Vagina (tissue), 2 donors: Measurements from ENCODE around the gene USP32.
"Not testable (repeated sequence)": the region's sequence is repeated elsewhere in the genome, so short reads cannot be mapped to it uniquely, and the experiment has no call there.

Source experiments
- POLR2A ChIP-seq, 2 donors: fragments of 450-650 bp; IDR thresholded peaks; one replicate each; pipeline ENCODE4 v1.6.1; 2017; ENCODE audit warnings: antibody characterized with exemption in 2 of 2, mild to moderate bottlenecking in 2 of 2, moderate library complexity in 2 of 2
- POLR2AphosphoS5 ChIP-seq, 2 donors: sonication (generic); formaldehyde crosslinking; IDR thresholded peaks; one replicate each; pipeline ENCODE4 v1.9.0; 2017; ENCODE audit warnings: antibody characterized with exemption in 2 of 2, mild to moderate bottlenecking in 2 of 2, low read depth in 1 of 2; ENCODE audit not compliant: insufficient read depth in 1 of 2
- TF ChIP-seq, protein P1 (sequence below), 3 experiments: fragments of 450-650 bp in 2 of 3; fragments of 200-600 bp in 1 of 3; sonication (generic) in 1 of 3; IDR thresholded peaks; one replicate each; pipeline ENCODE4 v1.5.1; 2017 to 2019; ENCODE audit warnings: antibody characterized with exemption in 3 of 3, mild to moderate bottlenecking in 2 of 3, moderate library complexity in 2 of 3

DNA sequence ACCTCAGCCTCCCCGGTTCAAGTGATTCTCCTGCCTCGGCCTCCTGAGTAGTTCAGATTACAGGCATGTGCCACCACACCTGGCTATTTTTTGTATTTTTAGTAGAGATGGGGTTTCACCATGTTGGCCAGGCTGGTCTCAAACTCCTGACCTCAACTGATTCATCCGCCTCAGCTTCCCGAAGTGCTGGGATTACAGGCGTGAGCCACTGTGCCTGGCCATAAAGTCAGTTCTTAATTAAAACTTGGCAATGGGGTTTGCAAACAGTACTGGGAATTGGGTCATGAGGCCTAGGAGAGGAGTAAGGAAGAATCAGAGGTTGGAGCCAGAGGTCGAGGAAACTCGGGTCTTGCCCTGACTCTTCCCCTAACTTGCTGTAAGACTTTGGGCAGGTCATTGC lies 38.6 kb upstream of the USP32 start:
- not testable (repeated sequence) for TF ChIP-seq POLR2A (IDR thresholded peaks at IDR 0.05); POLR2AphosphoS5 (IDR thresholded peaks at IDR 0.05; ENCODE audit: insufficient read depth in 1 of 2, low read depth in 1 of 2)
- TF ChIP-seq, protein P1, sequence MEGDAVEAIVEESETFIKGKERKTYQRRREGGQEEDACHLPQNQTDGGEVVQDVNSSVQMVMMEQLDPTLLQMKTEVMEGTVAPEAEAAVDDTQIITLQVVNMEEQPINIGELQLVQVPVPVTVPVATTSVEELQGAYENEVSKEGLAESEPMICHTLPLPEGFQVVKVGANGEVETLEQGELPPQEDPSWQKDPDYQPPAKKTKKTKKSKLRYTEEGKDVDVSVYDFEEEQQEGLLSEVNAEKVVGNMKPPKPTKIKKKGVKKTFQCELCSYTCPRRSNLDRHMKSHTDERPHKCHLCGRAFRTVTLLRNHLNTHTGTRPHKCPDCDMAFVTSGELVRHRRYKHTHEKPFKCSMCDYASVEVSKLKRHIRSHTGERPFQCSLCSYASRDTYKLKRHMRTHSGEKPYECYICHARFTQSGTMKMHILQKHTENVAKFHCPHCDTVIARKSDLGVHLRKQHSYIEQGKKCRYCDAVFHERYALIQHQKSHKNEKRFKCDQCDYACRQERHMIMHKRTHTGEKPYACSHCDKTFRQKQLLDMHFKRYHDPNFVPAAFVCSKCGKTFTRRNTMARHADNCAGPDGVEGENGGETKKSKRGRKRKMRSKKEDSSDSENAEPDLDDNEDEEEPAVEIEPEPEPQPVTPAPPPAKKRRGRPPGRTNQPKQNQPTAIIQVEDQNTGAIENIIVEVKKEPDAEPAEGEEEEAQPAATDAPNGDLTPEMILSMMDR (IDR thresholded peaks at IDR 0.05), result not testable (repeated sequence)
